AG04450 (cell line): ENCODE results near the gene THAP4. TPM values are rescaled to one million over a fixed set of nuclear protein-coding genes. Genes with fewer than 3 reads are reported as not detected.
"Not testable (repeated sequence)": the region's sequence is repeated elsewhere in the genome, so short reads cannot be mapped to it uniquely, and the experiment has no call there.

Experiments used
- CTCF ChIA-PET: fragments of 300-600, 350-600 bp; formaldehyde crosslinking; extraction: SDS; loops from one replicate; lab custom pipeline; 2022; ENCODE audit warnings: antibody characterized with exemption, inconsistent platforms; lab: Charles Lee
- POLR2A ChIA-PET: fragments of 350-600 bp; formaldehyde crosslinking; extraction: SDS; loops from one replicate; lab custom pipeline; 2021; ENCODE audit warnings: antibody characterized with exemption, inconsistent platforms; lab: Yijun Ruan, JAX
- DNase-seq: peaks from one replicate; pipeline ENCODE4 v3.0.0-alpha.2; 2011; ENCODE audit warnings: low read depth, low spot score
- H3K27ac ChIP-seq: one replicate; pipeline ENCODE4 v1.5.1; 2012; ENCODE audit warnings: low read depth, low read length, control low read depth
- H3K27me3 ChIP-seq: one replicate; pipeline ENCODE4 v1.6.0; 2012; ENCODE audit warnings: low read length; ENCODE audit not compliant: control insufficient read depth, insufficient read depth
- H3K4me3 ChIP-seq: 2 replicates; pipeline ENCODE4 v1.5.1; 2011; ENCODE audit warnings: mild to moderate bottlenecking, low read depth, low read length, control low read depth
- H3K9me3 ChIP-seq: 2 replicates; pipeline ENCODE4 v1.5.1; 2012; ENCODE audit warnings: low read length; ENCODE audit not compliant: control insufficient read depth, insufficient read depth
- CTCF ChIP-seq: IDR thresholded peaks from 2 replicates; pipeline ENCODE4 v1.5.1; 2011; ENCODE audit warnings: low read depth, low read length, control low read depth, inconsistent platforms
- polyA plus RNA-seq: library from polyadenylated mRNA; depleted of rRNA; stranded (reverse); fragments of >200 nt; gene quantifications from 2 replicates; pipeline ENCODE4 v1.2.3, GENCODE V29; 2011

THAP4 gene
- polyA plus RNA-seq, 1 experiment = 23.7 TPM

- no peak for TF ChIP-seq CTCF
- DNase-seq = no peak
- H3K27ac ChIP-seq = no peak overlapping the region
- ChIA-PET POLR2A (no interaction called here), CTCF (no interaction called here)
- no peaks in the 10 kb centered on the region for H3K27me3 ChIP-seq
- H3K4me3 ChIP-seq = no peak overlapping the region
- peaks cover 9% of the 10 kb centered on the region for H3K9me3 ChIP-seq
These were observed 61.9 kb downstream of the THAP4 start for GRCh38 chr2:241574911-241575623.

GRCh38 chr2:241573741-241574140, 63.2 kb downstream of the THAP4 start:
- ChIA-PET CTCF (no interaction called here), POLR2A (interaction anchor here (0.7 kb wide), 1 partner anchor 66 kb away, joined by 4 read pairs; no protein-coding TSS in a partner anchor)
- H3K9me3 ChIP-seq = no peaks in the 10 kb centered on the region; the same call in 1 of the 2 replicates
- DNase-seq = no peak
- no peak for TF ChIP-seq CTCF
- no peaks in the 10 kb centered on the region for H3K27me3 ChIP-seq
- no peak overlapping the region for H3K27ac ChIP-seq
- no peak overlapping the region for H3K4me3 ChIP-seq

- CTCF ChIA-PET = not testable (repeated sequence)
These were observed 63.9 kb downstream of the THAP4 start for GRCh38 chr2:241572915-241573651.

GRCh38 chr2:241571821-241572620, 64.9 kb downstream of the THAP4 start:
- Histone ChIP-seq H3K27me3 (no peaks in the 10 kb centered on the region), H3K4me3 (no peak overlapping the region), H3K27ac (no peak overlapping the region), H3K9me3 (no peaks in the 10 kb centered on the region; the same call in 1 of the 2 replicates)
- no peak for DNase-seq
- TF ChIP-seq CTCF = no peak
- POLR2A ChIA-PET = no interaction called here
- CTCF ChIA-PET = no interaction called here

More at GRCh38 chr2:241572915-241573651, 63.9 kb downstream of the THAP4 start:
- POLR2A ChIA-PET, H3K27ac ChIP-seq, DNase-seq, H3K27me3 ChIP-seq, H3K4me3 ChIP-seq, H3K9me3 ChIP-seq: not testable (repeated sequence)

- TF ChIP-seq CTCF = no peak
- no peak overlapping the region for H3K4me3 ChIP-seq
- POLR2A ChIA-PET = no interaction called here
- no peaks in the 10 kb centered on the region for H3K27me3 ChIP-seq
- H3K27ac ChIP-seq = no peak overlapping the region
- H3K9me3 ChIP-seq = no peaks in the 10 kb centered on the region; the same call in 1 of the 2 replicates
- CTCF ChIA-PET = no interaction called here
- DNase-seq = no peak
These were observed 65.9 kb downstream of the THAP4 start for GRCh38 chr2:241570961-241571581.
